Activated CD4-positive, alpha-beta T cell treated with anti-CD3 and anti-CD28 coated beads, Interleukin-10, Interleukin-2, amounts not matched to agents 100 ng/mL and 50 ng/mL, durations not matched to agents 16 hours and 8 hours (primary cell): ENCODE results near the gene TRMT5.
A peak's percentile ranks its signal among the peaks of the same experiment; 100 is the strongest.

Experiments
- DNase-seq: peaks from one replicate; pipeline ENCODE4 v3.0.0-alpha.2; 2020

Gene TRMT5, protein sequence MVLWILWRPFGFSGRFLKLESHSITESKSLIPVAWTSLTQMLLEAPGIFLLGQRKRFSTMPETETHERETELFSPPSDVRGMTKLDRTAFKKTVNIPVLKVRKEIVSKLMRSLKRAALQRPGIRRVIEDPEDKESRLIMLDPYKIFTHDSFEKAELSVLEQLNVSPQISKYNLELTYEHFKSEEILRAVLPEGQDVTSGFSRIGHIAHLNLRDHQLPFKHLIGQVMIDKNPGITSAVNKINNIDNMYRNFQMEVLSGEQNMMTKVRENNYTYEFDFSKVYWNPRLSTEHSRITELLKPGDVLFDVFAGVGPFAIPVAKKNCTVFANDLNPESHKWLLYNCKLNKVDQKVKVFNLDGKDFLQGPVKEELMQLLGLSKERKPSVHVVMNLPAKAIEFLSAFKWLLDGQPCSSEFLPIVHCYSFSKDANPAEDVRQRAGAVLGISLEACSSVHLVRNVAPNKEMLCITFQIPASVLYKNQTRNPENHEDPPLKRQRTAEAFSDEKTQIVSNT

DNA sequence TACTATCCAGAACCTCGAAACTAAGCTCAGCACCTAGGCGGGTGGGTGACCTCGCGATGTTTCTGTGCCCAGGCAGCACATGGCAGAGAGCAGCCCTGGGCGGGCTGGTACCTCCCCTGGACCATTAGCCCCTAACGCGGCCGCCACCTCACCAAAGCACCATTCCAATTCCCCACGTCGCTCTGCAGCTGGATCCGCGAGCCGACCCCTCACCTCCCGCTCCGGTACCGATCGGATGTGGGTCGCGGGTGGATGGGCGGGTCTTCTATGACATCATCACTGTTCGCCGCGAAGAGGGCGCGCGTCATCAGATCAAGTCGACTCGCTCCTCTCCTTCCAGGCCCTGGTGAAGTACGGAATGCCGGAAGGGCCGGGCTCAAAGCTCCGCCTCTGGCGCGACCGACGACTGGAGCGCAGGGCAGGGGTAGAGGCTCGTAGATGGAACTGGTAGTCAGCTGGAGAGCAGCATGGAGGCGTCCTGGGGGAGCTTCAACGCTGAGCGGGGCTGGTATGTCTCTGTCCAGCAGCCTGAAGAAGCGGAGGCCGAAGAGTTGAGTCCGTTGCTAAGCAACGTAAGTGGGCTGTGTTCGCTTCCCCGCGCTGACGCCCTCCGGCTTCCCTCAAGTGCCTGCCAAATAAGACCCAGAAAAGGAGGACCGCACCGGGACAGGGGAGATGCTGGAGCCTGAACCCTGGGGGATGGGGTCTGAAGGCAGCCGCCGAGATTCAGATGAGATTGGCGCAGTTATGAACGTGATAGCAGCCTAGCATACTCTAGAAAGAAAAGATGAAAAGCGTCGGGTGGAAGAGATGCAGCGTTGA lies at the start of gene TRMT5, which contains the start of gene SLC38A6:
Gene TRMT5, minus strand, starts transcription at position 269 of the 822 bp plus-strand sequence. Its CDS starts 106 bp downstream, at position 163.
Gene SLC38A6, plus strand, starts transcription at position 435 of the 822 bp plus-strand sequence. Its CDS starts 33 bp downstream, at position 468.
- DNase-seq, result peak; percentile 93

DNA sequence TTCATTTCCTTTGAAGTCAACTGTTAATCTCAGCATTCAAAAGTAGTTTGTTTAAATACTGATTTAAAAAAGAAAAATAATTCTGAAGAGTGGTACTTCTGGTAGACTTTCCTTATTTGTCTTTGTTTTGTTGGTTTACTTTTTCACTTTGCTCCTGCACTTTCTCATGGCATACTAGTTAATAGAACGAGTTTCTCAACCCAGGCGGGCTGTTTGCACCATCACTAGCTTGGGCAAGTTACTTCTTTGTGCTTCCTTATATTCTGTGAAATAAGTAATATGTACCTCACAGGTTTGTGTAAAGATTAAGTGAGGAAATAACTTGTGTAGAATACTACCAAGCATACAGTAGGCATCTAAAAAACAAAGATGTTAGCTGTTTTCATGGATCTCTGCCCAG lies 45.6 kb upstream of the TRMT5 start:
- DNase-seq, result no peak

DNA sequence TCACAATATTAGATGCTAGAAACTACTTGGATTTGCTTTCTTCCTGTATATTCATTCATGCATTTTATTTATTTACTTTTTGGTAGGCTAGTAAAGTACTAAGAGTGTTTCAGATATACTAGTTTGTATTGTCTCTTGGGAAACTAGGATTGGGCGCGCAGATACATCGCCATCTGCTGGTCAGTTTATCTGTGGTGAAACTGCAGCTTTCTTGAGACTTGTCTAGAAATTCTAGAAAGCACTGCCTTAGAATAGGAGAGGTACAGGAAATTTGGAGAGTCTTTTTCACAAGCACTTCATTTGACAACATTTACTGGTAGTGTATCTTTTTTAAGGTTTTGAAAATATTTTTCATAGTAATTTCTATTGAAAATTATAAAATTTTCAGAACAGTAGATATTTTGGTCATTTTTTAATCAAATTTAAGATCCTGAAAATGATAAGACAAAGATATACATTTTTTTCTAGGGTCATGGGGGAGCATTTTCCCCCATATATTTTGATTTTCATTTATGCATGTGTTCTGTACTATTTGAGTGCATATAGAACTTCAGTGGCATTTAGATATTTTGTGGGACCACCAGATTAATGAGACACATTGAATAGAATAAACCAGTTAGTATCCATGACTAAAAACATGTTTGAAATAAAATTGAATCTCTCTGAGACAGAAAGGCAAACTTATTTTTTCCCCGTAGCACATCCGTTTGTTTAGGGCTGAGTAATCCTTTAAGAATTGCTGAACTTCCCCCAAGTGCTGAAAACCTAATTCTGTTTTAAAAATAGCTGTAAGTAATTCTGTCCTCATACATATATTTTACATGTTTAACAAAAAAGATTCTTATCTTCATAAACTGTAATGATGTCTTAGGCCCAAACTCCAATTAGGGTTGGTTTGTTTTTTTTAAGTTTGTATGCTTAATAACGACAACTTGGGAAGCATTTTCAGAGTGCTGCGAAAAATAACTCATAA lies 44.7 kb upstream of the TRMT5 start:
- peak; percentile 75 for DNase-seq

DNA sequence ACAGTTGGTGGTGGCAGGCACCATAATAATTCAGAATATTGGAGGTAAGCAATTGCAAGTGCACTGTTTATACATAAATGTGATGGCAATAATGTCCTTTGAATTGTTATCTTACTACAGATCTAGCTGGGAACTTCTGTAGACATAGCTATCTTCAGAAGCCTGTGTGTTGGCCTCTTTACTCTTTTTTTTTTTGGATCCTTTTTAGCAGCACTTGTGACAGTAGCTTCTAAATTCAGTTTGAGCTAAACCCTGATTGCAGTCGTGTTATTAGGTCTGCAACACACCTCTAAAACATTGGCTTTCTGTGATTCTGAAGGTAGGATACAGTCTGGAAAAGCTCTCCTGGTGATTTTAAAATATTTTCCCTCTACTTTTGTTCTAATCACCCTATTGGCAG lies 38.7 kb upstream of the TRMT5 start:
- DNase-seq, result no peak

DNA sequence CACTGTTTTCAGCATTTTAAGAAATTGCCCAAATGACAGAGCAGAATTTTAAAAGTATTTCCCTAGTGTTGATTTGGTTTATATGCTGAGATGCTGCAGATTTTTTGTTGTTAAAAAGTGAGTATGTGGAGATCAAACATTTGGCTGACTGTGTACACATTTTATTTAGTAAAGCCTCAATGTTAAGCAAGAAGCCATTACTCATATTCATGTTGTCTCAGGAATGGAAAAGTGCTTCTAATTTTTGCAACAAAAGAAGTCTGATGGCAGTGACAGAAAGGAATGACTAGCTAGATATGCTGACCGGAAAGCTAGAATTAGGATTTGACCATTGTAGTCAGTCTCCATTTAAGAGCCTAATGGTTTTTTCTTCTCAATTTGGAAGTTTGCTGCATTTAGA lies 22.7 kb upstream of the TRMT5 start:
- DNase-seq, result no peak

DNA sequence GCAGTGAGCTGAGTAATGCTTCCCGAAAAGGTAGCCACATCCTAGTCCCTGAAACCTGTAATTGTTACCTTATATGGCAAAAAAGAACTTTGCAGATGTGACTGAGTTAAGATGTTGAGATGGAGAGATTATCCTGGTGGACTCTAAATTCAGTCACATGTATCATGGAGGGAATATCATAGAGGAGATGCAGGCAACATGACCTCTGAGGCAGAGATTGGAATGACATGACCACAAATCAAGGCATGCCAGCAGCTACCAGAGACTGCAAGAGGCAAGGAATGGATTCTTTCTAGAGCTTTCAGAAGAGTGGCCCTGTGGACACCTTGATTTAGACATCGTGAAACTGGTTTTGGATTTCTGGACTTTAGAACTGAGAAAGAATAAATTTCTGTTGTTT lies 18.7 kb upstream of the TRMT5 start:
- no peak for DNase-seq

DNA sequence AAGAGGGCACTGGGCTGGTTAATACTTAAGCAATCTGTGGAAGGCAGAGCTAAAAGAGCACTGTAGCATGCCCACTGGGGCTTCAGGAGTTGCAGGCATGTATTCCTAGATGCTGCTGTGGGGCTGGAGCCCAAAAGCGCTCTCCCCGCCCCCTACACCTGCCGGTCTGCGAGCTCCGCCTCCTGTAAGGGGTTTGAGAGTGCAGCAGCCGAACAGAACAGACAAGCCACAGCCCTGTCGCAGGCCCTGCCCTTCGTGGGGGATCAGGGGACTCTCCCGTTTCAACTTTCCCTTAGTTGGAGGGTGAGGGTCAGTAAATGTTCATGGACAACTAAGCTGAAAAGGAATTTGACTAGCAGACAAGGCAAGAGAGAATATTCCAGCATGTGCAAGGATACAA lies 17.7 kb upstream of the TRMT5 start:
- no peak for DNase-seq

DNA sequence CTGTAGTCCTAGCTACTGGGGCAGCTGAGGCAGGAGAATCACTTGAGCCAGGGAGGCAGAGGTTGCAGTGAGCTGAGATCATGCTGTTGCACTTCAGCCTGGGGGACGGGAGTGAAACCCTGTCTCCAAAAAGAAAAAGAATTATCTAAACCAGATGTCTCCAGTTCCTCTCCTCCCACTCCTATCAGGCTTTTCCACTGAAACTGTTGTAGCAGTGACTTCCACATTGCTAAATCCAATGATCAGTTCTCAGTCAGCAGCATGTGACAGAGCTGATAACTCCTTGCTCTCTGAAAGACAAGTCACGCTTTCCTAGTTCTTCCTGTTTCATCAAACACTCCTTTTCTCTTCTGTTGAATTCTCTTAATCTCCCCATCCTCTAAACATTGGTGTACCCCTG lies 8.7 kb upstream of the TRMT5 start:
- DNase-seq, result no peak

DNA sequence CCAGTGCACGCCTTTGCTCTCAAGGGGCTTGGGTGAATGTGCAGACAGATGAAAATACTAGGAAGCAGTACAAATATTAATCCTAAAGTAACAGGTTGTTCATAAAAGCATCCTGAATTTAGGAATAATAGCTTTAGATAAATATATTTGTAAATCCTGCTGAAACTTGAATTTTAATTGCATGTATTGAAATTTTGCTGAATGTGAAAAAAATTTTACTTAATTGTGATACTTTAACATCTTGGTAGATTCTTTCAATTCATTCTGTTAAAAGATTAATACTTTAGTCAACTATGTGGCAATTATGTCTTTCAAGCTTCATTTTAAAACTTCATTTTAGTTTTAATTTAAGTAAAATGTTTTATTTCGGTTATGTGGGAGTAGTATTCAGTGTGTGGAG lies 5.6 kb upstream of the TRMT5 start:
- no peak for DNase-seq

DNA sequence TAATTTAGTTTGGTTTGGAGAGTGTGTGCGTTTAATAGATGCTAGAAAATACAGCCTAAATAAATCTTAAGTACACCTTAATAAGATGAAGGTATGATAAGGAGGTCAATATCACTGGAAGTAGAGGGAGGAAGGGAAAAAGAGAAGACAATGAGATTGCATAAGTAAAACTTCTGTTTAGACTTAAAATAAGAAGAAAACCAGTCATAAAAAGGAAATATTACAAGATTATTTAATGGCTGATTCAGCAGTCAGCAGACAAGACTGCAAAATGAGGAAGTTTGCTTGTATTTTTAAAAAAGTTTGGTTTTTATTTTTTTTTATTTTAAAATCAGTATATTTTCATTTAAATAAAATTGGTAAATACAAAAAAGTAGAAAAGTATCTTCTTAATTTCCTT lies 3.3 kb upstream of the TRMT5 start:
- DNase-seq, result no peak

DNA sequence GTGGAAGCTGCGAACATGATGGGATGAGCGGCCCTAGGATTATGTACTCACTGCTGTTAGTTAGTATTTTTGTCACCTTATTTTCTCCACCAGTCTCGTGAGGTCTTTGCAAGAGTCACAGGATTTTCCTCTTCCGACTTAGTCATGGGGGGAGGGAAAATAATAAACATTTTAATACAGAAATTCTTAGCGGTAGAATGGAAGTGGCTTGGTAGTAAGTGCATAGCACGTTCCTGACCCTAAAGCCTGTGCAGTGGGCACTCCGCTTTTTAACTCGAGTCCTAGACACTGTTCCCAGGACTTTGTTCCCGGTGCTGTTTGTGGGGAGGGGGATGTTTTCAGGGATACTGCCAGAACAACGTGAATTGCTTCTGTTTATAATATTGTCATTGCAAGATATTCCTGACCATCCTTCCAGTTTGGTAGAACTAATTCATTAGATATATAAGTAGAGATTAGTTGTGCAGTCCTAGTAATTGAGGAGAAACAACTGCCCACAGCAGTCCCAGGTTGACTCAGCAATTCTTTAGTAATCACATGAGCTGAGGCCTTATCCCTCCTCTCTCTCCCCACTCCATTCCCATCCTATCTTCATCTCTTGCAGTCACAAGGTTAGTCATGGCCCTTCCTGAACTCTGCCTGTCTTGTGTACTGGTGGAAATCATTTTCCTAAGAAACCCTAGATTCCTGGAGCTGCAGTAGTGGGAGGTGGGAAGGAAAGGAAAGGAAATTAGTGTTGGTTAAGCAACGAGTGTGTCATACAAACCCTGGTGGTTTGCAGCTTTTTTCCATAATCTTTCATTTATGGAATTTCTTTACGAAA lies 965 bp upstream of the TRMT5 start:
- DNase-seq, result peak; percentile 43

DNA sequence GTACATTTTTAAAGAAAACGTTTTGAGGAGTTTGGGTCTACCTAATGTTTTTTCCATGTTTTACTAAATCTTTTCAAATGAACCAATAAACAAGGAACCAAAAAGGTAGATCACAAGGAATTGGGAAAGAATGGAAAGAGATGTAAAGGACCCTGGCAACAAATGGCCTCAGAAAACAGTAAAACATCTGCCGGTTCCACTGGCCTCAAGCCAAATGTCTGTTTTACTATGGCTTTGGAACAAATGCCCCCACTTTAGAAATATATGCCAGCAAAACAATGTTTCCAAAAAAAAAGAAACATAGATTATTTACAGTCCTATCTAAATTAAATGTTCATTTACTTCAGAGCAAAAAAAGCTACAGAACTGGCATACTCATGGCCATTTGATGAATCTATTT lies 3.0 kb downstream of the TRMT5 start:
- DNase-seq, result no peak

DNA sequence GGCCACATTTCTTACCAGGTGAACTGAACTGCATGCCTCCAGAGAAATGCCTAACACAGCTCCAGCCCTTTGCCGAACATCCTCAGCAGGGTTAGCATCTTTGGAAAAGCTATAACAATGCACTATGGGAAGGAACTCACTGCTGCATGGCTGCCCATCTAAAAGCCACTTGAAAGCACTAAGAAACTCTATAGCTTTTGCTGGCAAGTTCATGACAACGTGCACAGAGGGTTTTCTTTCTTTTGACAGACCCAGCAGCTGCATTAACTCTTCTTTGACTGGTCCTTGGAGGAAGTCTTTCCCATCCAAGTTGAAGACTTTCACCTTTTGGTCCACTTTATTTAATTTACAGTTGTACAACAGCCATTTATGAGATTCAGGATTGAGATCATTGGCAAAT lies 5.3 kb downstream of the TRMT5 start:
- no peak for DNase-seq

DNA sequence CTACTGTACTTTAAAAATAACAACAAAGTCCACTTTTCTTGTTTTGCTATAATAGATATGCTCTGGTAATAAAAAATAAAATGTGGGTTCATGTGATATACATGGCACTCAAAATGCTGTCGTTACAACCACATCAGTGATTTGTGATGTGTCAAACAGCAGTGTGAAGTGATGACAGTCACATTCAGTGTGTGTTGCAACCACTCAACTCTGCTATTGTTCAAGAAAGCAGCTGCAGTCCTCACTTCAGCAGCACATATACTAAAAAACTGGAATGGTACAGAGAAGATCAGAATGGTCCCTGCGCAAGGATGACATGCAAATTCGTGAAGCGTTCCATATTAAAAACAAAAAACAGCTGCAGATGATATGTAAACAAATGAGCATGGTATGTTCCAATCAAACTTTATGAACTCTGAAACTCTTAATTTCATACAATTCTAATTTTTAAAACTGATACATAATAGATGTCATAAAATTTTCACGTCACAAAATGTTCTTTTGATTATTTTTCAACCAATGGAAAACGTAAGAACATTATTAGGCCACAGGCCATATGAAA lies 6.7 kb downstream of the TRMT5 start:
- DNase-seq, result no peak

DNA sequence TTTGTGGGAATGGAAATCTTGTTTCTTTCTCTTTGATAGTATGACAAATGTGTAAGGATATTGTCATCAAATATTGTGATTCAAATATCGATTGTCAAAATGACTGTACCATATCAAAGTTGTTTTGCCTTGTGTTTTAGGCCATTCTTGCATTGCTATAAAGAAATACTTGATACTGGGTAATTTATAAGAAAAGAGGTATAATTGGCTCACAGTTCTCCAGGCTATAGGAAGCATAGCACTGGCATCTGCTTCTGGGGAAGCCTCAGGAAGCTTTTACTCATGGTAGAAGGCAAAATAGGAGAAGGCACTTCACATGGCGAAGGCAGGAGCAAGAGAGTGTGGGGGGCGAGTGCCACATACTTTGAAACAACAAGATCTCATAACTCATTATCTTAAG lies 7.8 kb downstream of the TRMT5 start:
- no peak for DNase-seq

DNA sequence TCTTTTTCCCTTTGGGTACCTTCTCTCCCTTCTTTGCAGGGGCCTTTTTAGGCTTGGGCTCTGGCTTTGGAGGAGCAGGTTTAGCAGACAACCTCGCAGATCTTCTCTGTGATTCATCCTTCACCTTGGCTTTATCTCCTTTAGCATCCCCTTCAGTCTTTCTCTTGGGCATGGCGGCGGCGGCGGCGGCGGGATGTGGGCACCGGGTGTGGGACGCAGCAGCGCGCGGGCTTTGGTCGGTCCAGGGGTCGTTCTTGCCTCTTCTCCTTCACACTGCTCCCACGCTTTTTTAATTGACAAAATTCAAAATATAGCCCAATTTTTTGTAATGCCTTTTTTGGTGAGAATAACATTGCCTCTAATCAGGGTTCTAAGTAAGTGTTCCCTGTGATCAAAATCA lies 8.6 kb downstream of the TRMT5 start:
- no peak for DNase-seq

DNA sequence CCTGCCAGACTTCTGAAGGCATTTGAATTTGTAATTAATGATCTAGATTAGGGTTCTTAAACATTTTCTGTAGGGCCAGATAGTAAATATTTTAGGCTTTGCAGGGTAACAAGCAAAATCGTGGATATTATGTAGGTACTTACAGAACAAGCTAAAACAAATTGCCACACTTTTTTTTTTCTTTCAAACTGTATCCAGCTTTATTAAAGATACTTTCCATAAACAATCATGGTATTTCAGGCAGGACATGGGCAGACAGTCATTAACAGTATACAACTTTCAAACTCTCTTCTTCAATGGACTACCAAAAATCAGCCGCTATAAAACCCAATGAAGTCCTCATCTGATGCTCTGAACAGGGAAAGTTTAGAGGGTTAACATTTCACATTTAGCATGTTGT lies 9.6 kb downstream of the TRMT5 start:
- DNase-seq, result no peak

DNA sequence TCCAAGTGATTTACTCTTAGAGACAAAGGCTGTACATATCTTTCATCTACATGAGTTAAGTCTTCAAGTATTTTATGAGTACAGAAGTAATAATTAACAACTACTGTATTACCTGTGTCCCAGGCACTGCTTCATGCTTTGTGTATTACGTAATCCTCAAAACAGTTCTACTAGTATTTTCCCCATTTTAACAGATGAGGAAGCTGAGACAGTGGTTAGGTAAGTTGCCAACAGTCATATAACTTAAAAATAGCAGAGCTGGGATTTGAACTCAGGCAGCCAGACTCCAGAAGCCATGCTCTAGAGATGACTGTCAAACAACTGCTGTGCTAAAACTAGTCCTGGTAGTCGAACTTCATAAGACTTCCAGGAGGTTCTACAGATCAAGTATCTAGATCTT lies 10.7 kb downstream of the TRMT5 start:
- DNase-seq, result no peak

DNA sequence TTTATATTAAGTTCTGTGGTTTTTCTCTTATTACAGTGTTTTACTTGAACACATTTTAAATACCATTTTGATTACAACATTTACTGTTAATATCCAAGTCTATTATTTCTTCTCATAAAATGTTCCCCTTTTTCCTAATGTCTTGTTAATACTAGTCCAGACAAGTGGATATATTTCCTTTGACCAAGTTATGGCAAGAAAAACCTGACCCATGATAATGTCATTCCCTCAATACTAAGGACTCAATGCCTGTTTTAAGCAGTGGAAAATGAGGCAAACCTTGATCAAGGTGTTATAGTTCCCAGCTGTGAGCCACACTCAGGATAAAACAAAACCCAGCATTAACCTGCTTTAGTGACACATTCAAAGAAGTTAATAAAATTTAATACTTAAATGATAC lies 12.2 kb downstream of the TRMT5 start:
- no peak for DNase-seq

DNA sequence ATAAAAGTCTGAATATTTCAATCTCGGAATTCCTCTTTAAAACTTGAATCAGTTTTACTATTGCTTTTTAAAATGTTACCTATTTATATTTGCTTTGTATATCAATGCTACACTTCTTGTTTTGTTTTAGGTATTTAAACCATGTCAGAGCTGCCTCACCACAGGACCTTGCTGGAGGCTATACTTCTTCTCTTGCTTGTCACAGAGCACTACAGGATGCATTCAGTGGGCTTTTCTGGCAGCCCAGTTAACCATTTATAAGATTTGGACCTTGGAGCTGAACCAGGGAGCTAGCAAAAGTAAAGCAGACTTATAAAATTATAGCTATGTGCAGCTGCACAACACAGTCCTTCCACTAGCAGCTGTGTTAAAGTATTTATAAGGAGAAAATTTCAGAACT lies 12.8 kb downstream of the TRMT5 start:
- DNase-seq, result no peak

DNA sequence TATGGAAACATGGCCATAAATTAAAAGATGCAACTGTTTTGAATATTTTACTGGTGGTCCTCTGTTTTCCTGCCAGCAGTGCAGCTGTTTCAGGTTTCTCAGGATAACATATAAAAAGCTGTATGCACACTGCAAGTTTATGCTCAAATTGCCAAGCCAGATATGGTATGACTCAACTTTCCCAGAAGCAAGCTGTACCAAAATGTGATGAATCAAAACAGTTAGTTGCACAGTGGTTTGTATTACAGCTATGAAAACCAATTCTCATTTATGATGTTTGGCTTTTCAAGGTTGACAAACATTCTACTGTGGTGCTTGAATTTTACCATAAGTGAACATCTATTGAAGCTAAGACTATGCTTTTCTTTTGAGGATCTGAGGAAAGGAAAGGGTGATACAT lies 15.5 kb downstream of the TRMT5 start:
- peak; percentile 80 for DNase-seq
